Thyroid gland (tissue), 4 donors: Measurements from ENCODE around the gene ELP4. TPM values are rescaled to one million over a fixed set of nuclear protein-coding genes. Genes with fewer than 3 reads are reported as not detected.

Experiments used
- DNase-seq, 2 donors: peaks; one replicate each; pipeline ENCODE4 v3.0.0-alpha.2; 2019
- H3K27ac ChIP-seq, 3 donors: fragments of 200-600 bp; sonication (generic); 1 replicate in 2 of 3; 2 replicates in 1 of 3; pipeline ENCODE4 v1.5.1; 2016 to 2019; ENCODE audit warnings: mild to moderate bottlenecking in 1 of 3, moderate library complexity in 1 of 3
- H3K27me3 ChIP-seq: fragments of 200-600 bp; sonication (generic); one replicate; pipeline ENCODE4 v1.5.1; 2019
- H3K36me3 ChIP-seq, 2 donors: fragments of 200-600 bp; sonication (generic); one replicate each; pipeline ENCODE4 v1.5.1; 2016 to 2019
- H3K4me1 ChIP-seq, 2 donors: fragments of 200-600 bp; sonication (generic); one replicate each; pipeline ENCODE4 v1.5.1; 2017 to 2019
- H3K4me3 ChIP-seq, 3 donors: fragments of 200-600 bp; sonication (generic); replicated peaks in 1 of 3; 1 replicate in 2 of 3; 2 replicates in 1 of 3; pipeline ENCODE4 v1.5.1; 2016; ENCODE audit warnings: mild to moderate bottlenecking in 1 of 3
- H3K9me3 ChIP-seq: fragments of 200-600 bp; sonication (generic); one replicate; pipeline ENCODE4 v1.5.1; 2017
- CTCF ChIP-seq, 6 experiments: fragments of 200-600 bp in 3 of 6; fragments of 450-650 bp in 3 of 6; sonication (generic) in 3 of 6; IDR thresholded peaks; one replicate each; pipeline ENCODE4 v1.5.1; 2016 to 2019; ENCODE audit warnings: antibody characterized with exemption in 6 of 6, mild to moderate bottlenecking in 2 of 6, inconsistent platforms in 1 of 6, moderate library complexity in 1 of 6
- POLR2A ChIP-seq, 2 donors: fragments of 450-650 bp; IDR thresholded peaks; one replicate each; pipeline ENCODE4 v1.6.1; 2017; ENCODE audit warnings: antibody characterized with exemption in 2 of 2, mild to moderate bottlenecking in 2 of 2, moderate library complexity in 1 of 2
- WGBS, 2 donors: methylation state at CpG; one replicate each; pipeline ENCODE4 v1.1.5; 2017; 5-methylcytosine and 5-hydroxymethylcytosine counted together
- intact Hi-C: fragments of 100-400 bp; cut with DNase I; formaldehyde crosslinking; loops from one replicate; pipeline ENCODE4 v1.15.1; 2023
- total RNA-seq, 4 donors: library from RNA; depleted of rRNA; stranded (reverse); fragments of >200 nt; gene quantifications; one replicate each; pipeline ENCODE4 v1.2.3, GENCODE V29; 2016

Gene ELP4
- total RNA-seq, 4 donors from 2014 or later = 27.4 to 36.5 (median 33.0) TPM

- Histone ChIP-seq H3K36me3 (no peaks in the 10 kb centered on the region), H3K4me1 (peaks cover 25 to 52% of the 10 kb centered on the region in 2 donors), H3K27me3 (peaks cover 90% of the 10 kb centered on the region), H3K4me3 (no peak overlapping the region), H3K27ac (no peak overlapping the region), H3K9me3 (no peaks in the 10 kb centered on the region)
- TF ChIP-seq CTCF (IDR thresholded peaks at IDR 0.05) = no peak
- TF ChIP-seq POLR2A (IDR thresholded peaks at IDR 0.05) = no peak
- WGBS, 2 donors = 10 to 12% methylated on average over 13 of the region's 13 CpGs
- no peak for DNase-seq
- intact Hi-C loops = no loop called here
Observed at GRCh38 chr11:31806928-31807798, 297.6 kb downstream of the ELP4 start.

- TF ChIP-seq CTCF (IDR thresholded peaks at IDR 0.05) (no peak), POLR2A (IDR thresholded peaks at IDR 0.05) (no peak)
- WGBS, 2 donors = 10 to 16% methylated on average over 9 of the region's 9 CpGs
- Histone ChIP-seq H3K4me1 (peaks cover 34 to 61% of the 10 kb centered on the region in 2 donors), H3K4me3 (no peak overlapping the region), H3K9me3 (no peaks in the 10 kb centered on the region), H3K36me3 (no peaks in the 10 kb centered on the region), H3K27ac (no peak overlapping the region), H3K27me3 (peaks cover 94% of the 10 kb centered on the region)
- DNase-seq = no peak
- intact Hi-C loops = no loop called here
Observed at GRCh38 chr11:31807799-31808667, 298.5 kb downstream of the ELP4 start.

- H3K4me1 ChIP-seq = peaks cover 42 to 70% of the 10 kb centered on the region in 2 donors
- no peaks in the 10 kb centered on the region for H3K36me3 ChIP-seq
- peaks cover 93% of the 10 kb centered on the region for H3K27me3 ChIP-seq
- no peak for DNase-seq
- no peak overlapping the region for H3K4me3 ChIP-seq
- TF ChIP-seq POLR2A (IDR thresholded peaks at IDR 0.05) = no peak
- TF ChIP-seq CTCF (IDR thresholded peaks at IDR 0.05) = no peak
- H3K27ac ChIP-seq = no peak overlapping the region
- 6 to 9% methylated on average over 21 of the region's 21 CpGs for WGBS, 2 donors
- intact Hi-C loops = no loop called here
- H3K9me3 ChIP-seq = no peaks in the 10 kb centered on the region
Observed at GRCh38 chr11:31808721-31809540, 299.4 kb downstream of the ELP4 start.

- no peak overlapping the region for H3K27ac ChIP-seq
- peaks cover 41 to 71% of the 10 kb centered on the region in 2 donors for H3K4me1 ChIP-seq
- no peaks in the 10 kb centered on the region for H3K36me3 ChIP-seq
- TF ChIP-seq POLR2A (IDR thresholded peaks at IDR 0.05) (no peak), CTCF (IDR thresholded peaks at IDR 0.05) (no peak)
- no peak for DNase-seq
- intact Hi-C loops = no loop called here
- peaks cover 93% of the 10 kb centered on the region for H3K27me3 ChIP-seq
- no peaks in the 10 kb centered on the region for H3K9me3 ChIP-seq
- no peak overlapping the region for H3K4me3 ChIP-seq
- 20 to 26% methylated on average over 6 of the region's 6 CpGs for WGBS, 2 donors
Observed at GRCh38 chr11:31809541-31809856, 299.9 kb downstream of the ELP4 start.
